ENCODE measurements around the gene TBC1D14. TPM values are rescaled to one million over a fixed set of nuclear protein-coding genes. Genes with fewer than 3 reads are reported as not detected.

TBC1D14 gene
- total and polyA plus RNA-seq, 2 of the 8 experiments (the other 6 are each of a cell fraction or from before 2014, with no cell fraction given) = 45.6 to 48.2 TPM

- TF ChIP-seq CTCF (IDR thresholded peaks at IDR 0.05; ENCODE audit: control extremely low read depth in 1 of 3, insufficient read depth in 1 of 3, low read depth in 1 of 3, low read length in 3 of 3) = peak in 1 of 3 experiments; percentile 11; a peak in 1 of 4 replicates
- TF ChIP-seq CTBP2 (IDR thresholded peaks at IDR 0.05; ENCODE audit: borderline replicate concordance, insufficient read depth, insufficient read length, low read length) = peak; percentile 50
- TF ChIP-seq SP4 (IDR thresholded peaks at IDR 0.05; ENCODE audit: low read length) = no peak
Observed at GRCh38 chr4:6962211-6963041, 52.8 kb downstream of the TBC1D14 start (continued).
